Colonic mucosa (tissue), 4 donors: ENCODE measurements around the gene GPANK1. TPM values are rescaled to one million over a fixed set of nuclear protein-coding genes. Genes with fewer than 3 reads are reported as not detected.

Source experiments
- DNase-seq: peaks from one replicate; pipeline ENCODE4 v3.0.0-alpha.2; 2020
- H3K27ac ChIP-seq: fragments of 200-600 bp; one replicate; pipeline ENCODE4 v1.8.0; 2021
- H3K27me3 ChIP-seq: fragments of 200-600 bp; one replicate; pipeline ENCODE4 v1.8.0; 2021
- H3K36me3 ChIP-seq: fragments of 200-600 bp; one replicate; pipeline ENCODE4 v1.8.0; 2021
- H3K4me1 ChIP-seq: fragments of 200-600 bp; one replicate; pipeline ENCODE4 v1.8.0; 2021; ENCODE audit warnings: mild to moderate bottlenecking
- H3K4me3 ChIP-seq: fragments of 200-600 bp; one replicate; pipeline ENCODE4 v1.8.0; 2021
- H3K9ac ChIP-seq, 2 donors: one replicate each; pipeline ENCODE4 v1.7.0; 2013; ENCODE audit warnings: control low read depth in 2 of 2, low read depth in 2 of 2, low read length in 2 of 2
- H3K9me3 ChIP-seq: fragments of 200-600 bp; one replicate; pipeline ENCODE4 v1.8.0; 2021
- CTCF ChIP-seq: fragments of 200-600 bp; IDR thresholded peaks from one replicate; pipeline ENCODE4 v1.8.0; 2022; ENCODE audit warnings: antibody characterized with exemption, mild to moderate bottlenecking
- intact Hi-C: fragments of 100-400 bp; cut with DNase I; formaldehyde crosslinking; loops from one replicate; pipeline ENCODE4 v1.14.1; 2022
- total RNA-seq, 2 donors: library from RNA; stranded (reverse); fragmentation: NEBNext Ultra II Directional in 1 of 2; extraction: Animal tissue kit (Norgen Biotek cat#: 25700) in 1 of 2; gene quantifications; one replicate each; pipeline ENCODE4 v1.2.1, GENCODE V29; 2021
- donor health status: healthy.
- donor health status: DM: no; HTN: no; CAD: no.
- donor health status: DM: no; HTN: no; CAD: no.

Gene GPANK1
- total RNA-seq, 2 donors from 2014 or later, result 11.0 to 14.9 TPM

DNA sequence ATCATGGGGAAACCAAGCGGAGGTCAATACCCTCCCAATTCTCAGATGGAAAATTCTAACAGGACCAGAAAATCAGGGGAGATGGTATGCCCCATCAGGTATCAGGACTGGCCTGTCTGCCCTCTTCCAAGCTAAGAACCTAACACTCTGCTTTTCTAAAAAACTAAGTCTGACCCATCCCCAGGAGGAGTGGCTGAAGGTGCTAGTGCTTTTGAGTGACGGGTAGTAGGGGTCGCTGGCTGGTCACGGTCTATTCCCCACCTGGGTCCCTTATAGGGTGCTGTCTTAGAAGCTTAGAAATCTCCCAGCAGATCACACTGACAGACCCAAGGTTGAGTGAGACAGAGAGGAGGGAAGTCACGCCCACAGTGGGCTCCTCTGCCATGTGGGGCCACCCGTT, 28.7 kb upstream of the GPANK1 start:
- Histone ChIP-seq H3K27ac (no peak overlapping the region), H3K27me3 (no peaks in the 10 kb centered on the region), H3K36me3 (peaks cover 5% of the 10 kb centered on the region), H3K4me1 (no peaks in the 10 kb centered on the region), H3K9me3 (no peaks in the 10 kb centered on the region), H3K4me3 (no peak overlapping the region), H3K9ac (no peak overlapping the region)
- DNase-seq, result no peak
- TF ChIP-seq CTCF, result no peak
- intact Hi-C loops, result no loop called here

- Histone ChIP-seq H3K9ac (no peak overlapping the region), H3K27ac (no peak overlapping the region), H3K4me3 (no peak overlapping the region), H3K36me3 (peaks cover 10% of the 10 kb centered on the region), H3K9me3 (no peaks in the 10 kb centered on the region), H3K27me3 (no peaks in the 10 kb centered on the region), H3K4me1 (no peaks in the 10 kb centered on the region)
- no peak for DNase-seq
- intact Hi-C loops, result no loop called here
- TF ChIP-seq CTCF, result no peak
Observed at GRCh38 chr6:31692886-31693285, 28.1 kb upstream of the GPANK1 start.

GRCh38 chr6:31692353-31692752, 27.6 kb upstream of the GPANK1 start:
- intact Hi-C loops, result no loop called here
- DNase-seq, result no peak
- Histone ChIP-seq H3K9ac (no peak overlapping the region), H3K27me3 (no peaks in the 10 kb centered on the region), H3K9me3 (no peaks in the 10 kb centered on the region), H3K36me3 (peaks cover 10% of the 10 kb centered on the region), H3K27ac (no peak overlapping the region), H3K4me3 (no peak overlapping the region), H3K4me1 (no peaks in the 10 kb centered on the region)
- TF ChIP-seq CTCF, result no peak

DNA sequence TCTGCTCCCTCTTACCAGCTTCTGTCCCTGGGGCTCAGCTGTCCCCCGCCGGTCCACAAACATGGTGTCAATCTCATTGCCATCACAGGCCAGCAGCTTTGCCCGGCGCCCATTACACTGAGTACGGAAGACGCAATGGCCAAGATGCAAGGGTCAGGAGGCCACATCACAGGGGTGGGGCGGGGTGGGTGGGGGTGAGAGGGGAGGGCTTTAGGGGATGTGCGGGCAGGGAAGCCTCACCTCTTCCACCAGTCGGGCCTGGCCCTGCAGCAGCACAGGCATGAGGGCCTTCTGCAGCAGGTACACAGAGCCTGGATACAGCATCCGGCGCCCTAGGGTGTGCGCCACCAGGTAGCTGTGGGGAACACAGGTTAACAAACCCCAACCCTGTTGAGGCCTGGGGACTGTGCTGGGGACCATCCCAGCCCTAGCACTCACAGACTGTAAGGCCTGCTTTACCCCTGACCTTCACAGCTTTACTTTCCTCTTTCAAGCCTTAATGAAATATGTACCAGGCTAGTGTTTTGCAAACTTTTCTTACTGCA, 26.8 kb upstream of the GPANK1 start:
- peaks cover 10% of the 10 kb centered on the region for H3K36me3 ChIP-seq
- no peak for TF ChIP-seq CTCF
- H3K9me3 ChIP-seq, result no peaks in the 10 kb centered on the region
- no peaks in the 10 kb centered on the region for H3K4me1 ChIP-seq
- H3K27me3 ChIP-seq, result no peaks in the 10 kb centered on the region
- intact Hi-C loops, result no loop called here
- no peak overlapping the region for H3K27ac ChIP-seq
- no peak overlapping the region for H3K4me3 ChIP-seq
- no peak overlapping the region for H3K9ac ChIP-seq
- no peak for DNase-seq

GRCh38 chr6:31691078-31691463, 26.3 kb upstream of the GPANK1 start:
- no peak for TF ChIP-seq CTCF
- no peak for DNase-seq
- no peaks in the 10 kb centered on the region for H3K27me3 ChIP-seq
- H3K4me1 ChIP-seq, result no peaks in the 10 kb centered on the region
- intact Hi-C loops, result no loop called here
- no peak overlapping the region for H3K9ac ChIP-seq
- H3K4me3 ChIP-seq, result no peak overlapping the region
- peaks cover 10% of the 10 kb centered on the region for H3K36me3 ChIP-seq
- no peaks in the 10 kb centered on the region for H3K9me3 ChIP-seq
- H3K27ac ChIP-seq, result peak overlapping the region; percentile 36
